Measurements from ENCODE around the gene MYLK4.

- no peak for TF ChIP-seq CHD2 (IDR thresholded peaks at IDR 0.05; ENCODE audit: low read depth, low read length)
- no peak for TF ChIP-seq POLR2A (IDR thresholded peaks at IDR 0.05; ENCODE audit: insufficient read depth in 1 of 2, low read depth in 2 of 2, low read length in 2 of 2)
- TF ChIP-seq, protein P1, sequence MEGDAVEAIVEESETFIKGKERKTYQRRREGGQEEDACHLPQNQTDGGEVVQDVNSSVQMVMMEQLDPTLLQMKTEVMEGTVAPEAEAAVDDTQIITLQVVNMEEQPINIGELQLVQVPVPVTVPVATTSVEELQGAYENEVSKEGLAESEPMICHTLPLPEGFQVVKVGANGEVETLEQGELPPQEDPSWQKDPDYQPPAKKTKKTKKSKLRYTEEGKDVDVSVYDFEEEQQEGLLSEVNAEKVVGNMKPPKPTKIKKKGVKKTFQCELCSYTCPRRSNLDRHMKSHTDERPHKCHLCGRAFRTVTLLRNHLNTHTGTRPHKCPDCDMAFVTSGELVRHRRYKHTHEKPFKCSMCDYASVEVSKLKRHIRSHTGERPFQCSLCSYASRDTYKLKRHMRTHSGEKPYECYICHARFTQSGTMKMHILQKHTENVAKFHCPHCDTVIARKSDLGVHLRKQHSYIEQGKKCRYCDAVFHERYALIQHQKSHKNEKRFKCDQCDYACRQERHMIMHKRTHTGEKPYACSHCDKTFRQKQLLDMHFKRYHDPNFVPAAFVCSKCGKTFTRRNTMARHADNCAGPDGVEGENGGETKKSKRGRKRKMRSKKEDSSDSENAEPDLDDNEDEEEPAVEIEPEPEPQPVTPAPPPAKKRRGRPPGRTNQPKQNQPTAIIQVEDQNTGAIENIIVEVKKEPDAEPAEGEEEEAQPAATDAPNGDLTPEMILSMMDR (CRISPR knock-in tag; IDR thresholded peaks at IDR 0.05): no peak
Measured at GRCh38 chr6:2798586-2799134, 47.9 kb upstream of the MYLK4 start.

Data from HepG2 (cell line).